ENCODE results near the gene ASB8. TPM values are rescaled to one million over a fixed set of nuclear protein-coding genes. Genes with fewer than 3 reads are reported as not detected.

Gene ASB8
- total and polyA plus RNA-seq, 9 of the 15 experiments (the other 6 are each of a cell fraction or from before 2014, with no cell fraction given), result 13.3 to 29.0 (median 19.6) TPM

DNA sequence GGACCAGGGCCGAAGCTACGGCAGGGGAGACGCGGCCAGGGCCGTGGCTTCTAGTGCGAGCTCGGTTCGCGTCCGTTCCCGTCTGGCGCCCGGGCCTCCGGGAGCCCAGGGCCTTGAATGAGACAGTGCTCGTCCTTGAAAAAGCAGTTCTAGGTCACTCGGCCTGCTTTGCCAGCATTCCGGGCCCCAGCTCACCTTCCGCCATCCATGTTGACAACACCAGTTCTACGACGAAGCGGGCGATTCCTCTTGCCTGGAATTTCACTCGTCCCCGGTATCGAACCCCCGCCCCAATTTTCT, 41.3 kb upstream of the ASB8 start (continued):
- TF ChIP-seq ZNF511 (CRISPR knock-in tag; IDR thresholded peaks at IDR 0.05), result no peak
- TF ChIP-seq, protein P1, sequence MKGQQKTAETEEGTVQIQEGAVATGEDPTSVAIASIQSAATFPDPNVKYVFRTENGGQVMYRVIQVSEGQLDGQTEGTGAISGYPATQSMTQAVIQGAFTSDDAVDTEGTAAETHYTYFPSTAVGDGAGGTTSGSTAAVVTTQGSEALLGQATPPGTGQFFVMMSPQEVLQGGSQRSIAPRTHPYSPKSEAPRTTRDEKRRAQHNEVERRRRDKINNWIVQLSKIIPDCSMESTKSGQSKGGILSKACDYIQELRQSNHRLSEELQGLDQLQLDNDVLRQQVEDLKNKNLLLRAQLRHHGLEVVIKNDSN (CRISPR knock-in tag; IDR thresholded peaks at IDR 0.05), result no peak
- TF ChIP-seq FOS (IDR thresholded peaks at IDR 0.05; ENCODE audit: extremely low read depth, insufficient read length), result no peak

DNA sequence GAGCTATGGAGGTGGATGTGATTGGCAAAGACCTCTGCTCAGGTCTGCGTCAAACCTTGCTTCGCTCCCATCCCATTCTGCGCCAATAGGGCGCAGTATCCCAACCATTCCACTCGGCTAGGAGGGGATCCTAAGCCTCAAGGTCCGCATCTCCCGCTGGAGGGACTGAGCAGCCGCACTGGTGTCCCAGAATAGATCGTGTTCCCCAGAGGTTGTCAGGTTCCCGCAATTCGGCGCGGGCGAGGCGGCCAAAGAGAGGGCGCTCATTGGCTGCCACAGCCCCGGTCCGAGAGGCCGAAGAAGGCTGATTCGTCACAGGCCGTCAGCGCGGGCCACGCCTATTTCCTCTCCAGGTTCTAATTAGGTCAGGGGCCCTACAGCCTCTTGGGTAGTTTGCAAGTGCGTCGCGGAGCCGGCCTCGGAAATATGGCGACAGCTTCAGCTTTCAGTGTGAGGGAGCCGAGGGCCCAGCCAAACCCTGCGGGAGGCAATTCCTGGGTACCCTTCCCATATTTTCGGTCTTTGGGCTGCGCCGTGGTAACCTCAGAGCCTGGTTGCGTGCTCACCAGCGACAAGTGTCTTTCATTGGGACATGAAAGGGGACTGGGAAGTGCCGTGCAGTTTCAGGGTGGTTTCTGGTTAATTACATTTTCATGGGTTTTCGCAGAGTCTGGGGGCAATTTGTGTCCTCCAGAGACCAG, 40.8 kb upstream of the ASB8 start:
- Histone ChIP-seq H4K20me1 (replicated peaks; ENCODE audit: control insufficient read depth, insufficient read depth, low read length) (no peaks in the 10 kb centered on the region), H3K79me2 (ENCODE audit: control insufficient read depth, insufficient read depth, low read length) (peaks cover 22% of the 10 kb centered on the region), H3K27ac (ENCODE audit: extremely low read depth, low read depth, low read length) (peak overlapping the region; percentile 100), H3K9me3 (replicated peaks; ENCODE audit: control insufficient read depth, insufficient read depth, low read depth, low read length) (no peaks in the 10 kb centered on the region), H3K4me2 (ENCODE audit: insufficient read depth, low read length) (peak overlapping the region; percentile 99), H3K4me1 (replicated peaks in 1 of 2; ENCODE audit: control insufficient read depth in 2 of 2, insufficient read depth in 2 of 2, low read length in 2 of 2) (peaks cover 4 to 9% of the 10 kb centered on the region in 2 experiments; a peak in 3 of 5 replicates), H2AFZ (ENCODE audit: low read depth, low read length) (peak overlapping the region; percentile 93), H3K9ac (ENCODE audit: insufficient read depth in 1 of 2, low read depth in 2 of 2, low read length in 2 of 2) (peak overlapping the region; percentile 98 to 100), H3K36me3 (ENCODE audit: control insufficient read depth, insufficient read depth, low read length) (no peaks in the 10 kb centered on the region; the same call in 2 of the 3 replicates), H3K27me3 (ENCODE audit: control insufficient read depth in 2 of 2, insufficient read depth in 2 of 2, low read length in 2 of 2) (no peaks in the 10 kb centered on the region; a peak in 1 of 5 replicates), H3K4me3 (peak overlapping the region; percentile 73), H3K9me1 (ENCODE audit: control insufficient read depth, insufficient read depth, low read length) (no peaks in the 10 kb centered on the region)
- ChIA-PET CTCF (ENCODE audit: low intra/inter-chr PET ratio) (interaction anchor here (0.5 to 1.0 kb wide), 3 partner anchors 9 to 140 kb away, joined by 3 to 5 read pairs (median 5); no protein-coding TSS in a partner anchor), POLR2A (interaction anchor here (0.6 to 1.9 kb wide), 11 partner anchors 8 to 431 kb away, joined by 3 to 7 read pairs (median 3); no protein-coding TSS in a partner anchor)
- peak; percentile 99 for ATAC-seq
- peak; percentile 96 for FAIRE-seq
- BruUV-seq (replicated peaks), result no TSS peak
- under 1% methylated on average over 38 of the region's 39 CpGs for WGBS (ENCODE audit: insufficient coverage, low coverage, missing lambda C conversion rate)
- peak; percentile 96 to 98 (median 96) for DNase-seq (ENCODE audit: extremely low read depth in 1 of 4, low spot score in 3 of 4)
- intact Hi-C loops (cut with micrococcal nuclease) (loop anchor here (1.0 to 2.0 kb wide), 2 partner anchors 153 to 256 kb away; partner anchors contain the start of gene ZNF641), in situ Hi-C loops (cut with MboI) (no loop called here)
- TF ChIP-seq HES1 (IDR thresholded peaks at IDR 0.05; ENCODE audit: low read depth) (no peak), EWSR1 (IDR thresholded peaks at IDR 0.05; ENCODE audit: borderline replicate concordance, low read depth, partially characterized antibody) (no peak), THRAP3 (IDR thresholded peaks at IDR 0.05; ENCODE audit: borderline replicate concordance) (no peak), ZNF407 (IDR thresholded peaks at IDR 0.05; ENCODE audit: low read depth) (no peak), FOS (IDR thresholded peaks at IDR 0.05; ENCODE audit: extremely low read depth, insufficient read length) (peak; percentile 49), ZNF124 (CRISPR knock-in tag; IDR thresholded peaks at IDR 0.05) (no peak), ELF2 (CRISPR knock-in tag; IDR thresholded peaks at IDR 0.05) (0 out of 2 replicates have a peak, but pooled peaks have one; percentile 47)
